Karpas-422 (cell line): ENCODE data around the gene HOXC10. TPM values are rescaled to one million over a fixed set of nuclear protein-coding genes. Genes with fewer than 3 reads are reported as not detected.
A peak's percentile ranks its signal among the peaks of the same experiment; 100 is the strongest.

Experiments
- DNase-seq: peaks from one replicate; pipeline ENCODE4 v3.0.0-alpha.2; 2015
- H2AFZ ChIP-seq: fragments of 200-600 bp; sonication (generic); 2 replicates; pipeline ENCODE4 v1.6.1; 2014; ENCODE audit warnings: antibody characterized with exemption, low read length, mixed read lengths
- H3K27ac ChIP-seq: fragments of 200-600 bp; sonication (generic); 2 replicates; pipeline ENCODE4 v1.5.1; 2014; ENCODE audit warnings: mild to moderate bottlenecking, low read length, moderate library complexity
- H3K27me3 ChIP-seq: fragments of 200-600 bp; sonication (generic); 2 replicates; pipeline ENCODE4 v1.6.1; 2014; ENCODE audit warnings: low read length, mixed read lengths
- H3K36me3 ChIP-seq: fragments of 200-600 bp; sonication (generic); 2 replicates; pipeline ENCODE4 v1.6.1; 2014; ENCODE audit warnings: low read length, mixed read lengths; ENCODE audit not compliant: insufficient read depth
- H3K4me1 ChIP-seq: fragments of 200-600 bp; sonication (generic); 2 replicates; pipeline ENCODE4 v1.6.1; 2014; ENCODE audit warnings: mild to moderate bottlenecking, low read length, mixed read lengths
- H3K4me2 ChIP-seq: fragments of 200-600 bp; sonication (generic); 2 replicates; pipeline ENCODE4 v1.6.1; 2014; ENCODE audit warnings: low read length, low read depth, mild to moderate bottlenecking; ENCODE audit not compliant: poor library complexity, severe bottlenecking
- H3K4me3 ChIP-seq: fragments of 200-600 bp; sonication (generic); 2 replicates; pipeline ENCODE4 v1.5.1; 2014; ENCODE audit warnings: mild to moderate bottlenecking, antibody characterized with exemption, low read length, mixed read lengths
- H3K79me2 ChIP-seq: fragments of 200-600 bp; sonication (generic); 2 replicates; pipeline ENCODE4 v1.6.1; 2014; ENCODE audit warnings: mild to moderate bottlenecking, low read length, mixed read lengths
- H3K9ac ChIP-seq: fragments of 200-600 bp; sonication (generic); 2 replicates; pipeline ENCODE4 v1.6.0; 2014; ENCODE audit warnings: low read length
- H3K9me2 ChIP-seq: fragments of 200-600 bp; sonication (generic), shearing (Covaris generic); replicated peaks from 2 replicates; pipeline ENCODE4 v1.6.0; 2014; ENCODE audit warnings: mild to moderate bottlenecking, low read length, moderate library complexity; ENCODE audit not compliant: insufficient read depth
- H3K9me3 ChIP-seq: fragments of 300-700, 200-600 bp; sonication (generic); 2 replicates; pipeline ENCODE4 v1.6.1; 2014; ENCODE audit warnings: low read length, mixed read lengths
- H4K20me1 ChIP-seq: fragments of 200-600 bp; sonication (generic); 2 replicates; pipeline ENCODE4 v1.6.1; 2014; ENCODE audit warnings: mild to moderate bottlenecking, antibody characterized with exemption, low read length, low read depth; ENCODE audit not compliant: insufficient read depth
- total RNA-seq: library from RNA; depleted of rRNA; stranded (reverse); fragments of >200 nt; shearing (Covaris generic); gene quantifications from 2 replicates; pipeline ENCODE4 v1.2.3, GENCODE V29; 2014; ENCODE audit warnings: low replicate concordance; rRNA removed

Gene HOXC10
- total RNA-seq: not detected in 2 replicates

- no peak within 1 kb of the TSS for H2AFZ ChIP-seq
Observed at GRCh38 chr12:53984901-53985691, at the start of gene HOXC10. Gene HOXC10 (plus strand): TSS chr12:53985146. CDS start chr12:53985260, 114 bp downstream.

GRCh38 chr12:53935383-53936341 is 49.3 kb upstream of the HOXC10 start:
- Histone ChIP-seq H3K9me2 (no peaks in the 10 kb centered on the region), H3K36me3 (no peaks in the 10 kb centered on the region), H3K4me1 (peaks cover 9% of the 10 kb centered on the region), H3K27me3 (no peaks in the 10 kb centered on the region), H3K9me3 (no peaks in the 10 kb centered on the region), H3K27ac (no peak overlapping the region), H3K9ac (no peak overlapping the region), H2AFZ (no peak overlapping the region), H3K79me2 (no peaks in the 10 kb centered on the region), H4K20me1 (no peaks in the 10 kb centered on the region), H3K4me3 (no peak overlapping the region), H3K4me2 (no peak overlapping the region)
- DNase-seq: no peak

More at GRCh38 chr12:53984901-53985691, at the start of gene HOXC10:
- Histone ChIP-seq H4K20me1 (no peaks in the 10 kb centered on the region), H3K4me1 (peaks cover 19% of the 10 kb centered on the region), H3K4me3 (no peak within 1 kb of the TSS; the same call in 1 of the 2 replicates), H3K9ac (no peak within 1 kb of the TSS), H3K27ac (no peak within 1 kb of the TSS), H3K9me2 (no peaks in the 10 kb centered on the region), H3K4me2 (no peak within 1 kb of the TSS), H3K79me2 (no peaks in the 10 kb centered on the region), H3K27me3 (no peaks in the 10 kb centered on the region), H3K36me3 (no peaks in the 10 kb centered on the region), H3K9me3 (no peaks in the 10 kb centered on the region)
- DNase-seq: peak; percentile 96

GRCh38 chr12:53937099-53937498 is 47.8 kb upstream of the HOXC10 start:
- Histone ChIP-seq H3K4me2 (no peak overlapping the region), H3K27ac (no peak overlapping the region), H3K9ac (no peak overlapping the region), H3K9me2 (no peaks in the 10 kb centered on the region), H3K9me3 (no peaks in the 10 kb centered on the region), H3K4me3 (no peak overlapping the region), H2AFZ (no peak overlapping the region), H3K36me3 (no peaks in the 10 kb centered on the region), H3K4me1 (peaks cover 9% of the 10 kb centered on the region), H3K79me2 (no peaks in the 10 kb centered on the region), H4K20me1 (no peaks in the 10 kb centered on the region), H3K27me3 (no peaks in the 10 kb centered on the region)
- DNase-seq: no peak

- Histone ChIP-seq H3K36me3 (no peaks in the 10 kb centered on the region), H3K27ac (no peak overlapping the region), H3K4me3 (no peak overlapping the region), H3K27me3 (no peaks in the 10 kb centered on the region), H3K4me2 (no peak overlapping the region), H4K20me1 (no peaks in the 10 kb centered on the region), H3K9ac (no peak overlapping the region), H3K9me2 (no peaks in the 10 kb centered on the region), H2AFZ (no peak overlapping the region), H3K79me2 (no peaks in the 10 kb centered on the region), H3K4me1 (peaks cover 9% of the 10 kb centered on the region), H3K9me3 (no peaks in the 10 kb centered on the region)
- no peak for DNase-seq
Observed at GRCh38 chr12:53937596-53938325, 47.2 kb upstream of the HOXC10 start.

- H3K9me2 ChIP-seq: no peaks in the 10 kb centered on the region
- H3K9ac ChIP-seq: no peak within 1 kb of the TSS
- no peak within 1 kb of the TSS for H3K4me3 ChIP-seq
- peaks cover 9% of the 10 kb centered on the region for H3K4me1 ChIP-seq
- no peaks in the 10 kb centered on the region for H3K9me3 ChIP-seq
- no peaks in the 10 kb centered on the region for H3K27me3 ChIP-seq
- H3K79me2 ChIP-seq: no peaks in the 10 kb centered on the region
- no peak within 1 kb of the TSS for H2AFZ ChIP-seq
- H4K20me1 ChIP-seq: no peaks in the 10 kb centered on the region
- no peaks in the 10 kb centered on the region for H3K36me3 ChIP-seq
- no peak within 1 kb of the TSS for H3K27ac ChIP-seq
- DNase-seq: peak; percentile 71
- H3K4me2 ChIP-seq: no peak within 1 kb of the TSS
Observed at GRCh38 chr12:53938326-53939140, 46.4 kb upstream of the HOXC10 start, which contains the start of gene HOXC13. Gene HOXC13 (plus strand): TSS chr12:53938831. CDS start chr12:53938907, 76 bp downstream.

GRCh38 chr12:53939141-53940108 is 45.5 kb upstream of the HOXC10 start:
- H3K27ac ChIP-seq: no peak overlapping the region
- no peak overlapping the region for H3K9ac ChIP-seq

More at GRCh38 chr12:53939141-53940108, 45.5 kb upstream of the HOXC10 start:
- Histone ChIP-seq H3K4me3 (no peak overlapping the region), H3K9me3 (no peaks in the 10 kb centered on the region), H3K27me3 (no peaks in the 10 kb centered on the region), H4K20me1 (no peaks in the 10 kb centered on the region), H2AFZ (no peak overlapping the region), H3K9me2 (no peaks in the 10 kb centered on the region), H3K79me2 (no peaks in the 10 kb centered on the region), H3K4me2 (no peak overlapping the region), H3K4me1 (peaks cover 9% of the 10 kb centered on the region), H3K36me3 (no peaks in the 10 kb centered on the region)
- no peak for DNase-seq
